Body of pancreas (tissue), 4 donors: ENCODE results near the gene ARGLU1.

Experiments
- CTCF ChIP-seq, 7 experiments: fragments of 450-650 bp in 4 of 7; fragments of 200-600 bp in 3 of 7; sonication (generic) in 3 of 7; IDR thresholded peaks; one replicate each; pipeline ENCODE4 v1.5.1; 2016 to 2019; ENCODE audit warnings: antibody characterized with exemption in 7 of 7
- POLR2A ChIP-seq, 3 donors: fragments of 450-650 bp; IDR thresholded peaks; one replicate each; pipeline ENCODE4 v1.6.1; 2016; ENCODE audit warnings: antibody characterized with exemption in 3 of 3, mild to moderate bottlenecking in 2 of 3

GRCh38 chr13:106527826-106528225 is 40.1 kb downstream of the ARGLU1 start:
- no peak for TF ChIP-seq POLR2A (IDR thresholded peaks at IDR 0.05)
- TF ChIP-seq CTCF (IDR thresholded peaks at IDR 0.05) = no peak
